Measurements from ENCODE around the gene NAA38.

Gene NAA38

GRCh38 chr17:7846063-7846735, 11.2 kb downstream of the NAA38 start:
- H3K4me3 ChIP-seq (ENCODE audit: low read depth, low read length, poor library complexity, severe bottlenecking) = no peak overlapping the region
- H4K20me1 ChIP-seq (ENCODE audit: insufficient read depth, low read length) = no peaks in the 10 kb centered on the region
- no peaks in the 10 kb centered on the region for H3K9me3 ChIP-seq (ENCODE audit: low read length)
- no peaks in the 10 kb centered on the region for H3K79me2 ChIP-seq (ENCODE audit: insufficient read depth, low read length)
- no peaks in the 10 kb centered on the region for H3K9me2 ChIP-seq (ENCODE audit: low read depth, low read length)
- peaks cover 51% of the 10 kb centered on the region for H3K36me3 ChIP-seq (ENCODE audit: insufficient read depth, low read length)
- H3K4me1 ChIP-seq (ENCODE audit: insufficient read depth, low read length, severe bottlenecking) = peaks cover 36% of the 10 kb centered on the region
- H3K27ac ChIP-seq (ENCODE audit: low read depth, low read length, poor library complexity, severe bottlenecking) = no peak overlapping the region
- no peak overlapping the region for H2AFZ ChIP-seq (ENCODE audit: low read length)
- no peak overlapping the region for H3K9ac ChIP-seq (ENCODE audit: low read length)
- TF ChIP-seq CTCF (IDR thresholded peaks at IDR 0.05; ENCODE audit: low read length) (no peak), EZH2 (IDR thresholded peaks at IDR 0.05; ENCODE audit: borderline replicate concordance, low read length) (no peak)
- no peak overlapping the region for H3K4me2 ChIP-seq (ENCODE audit: low read length)
- peaks cover 6% of the 10 kb centered on the region for H3F3A ChIP-seq (ENCODE audit: insufficient read depth, low read length)
- no peaks in the 10 kb centered on the region for H3K27me3 ChIP-seq (ENCODE audit: insufficient read depth, low read length)

GRCh38 chr17:7845359-7846062, 11.8 kb downstream of the NAA38 start:
- H2AFZ ChIP-seq (ENCODE audit: low read length) = no peak overlapping the region

More at GRCh38 chr17:7845359-7846062, 11.8 kb downstream of the NAA38 start:
- no peaks in the 10 kb centered on the region for H3K9me2 ChIP-seq (ENCODE audit: low read depth, low read length)
- H3K27me3 ChIP-seq (ENCODE audit: insufficient read depth, low read length) = no peaks in the 10 kb centered on the region
- H4K20me1 ChIP-seq (ENCODE audit: insufficient read depth, low read length) = no peaks in the 10 kb centered on the region
- H3K4me2 ChIP-seq (ENCODE audit: low read length) = peak overlapping the region; percentile 95
- H3K9me3 ChIP-seq (ENCODE audit: low read length) = no peaks in the 10 kb centered on the region
- H3F3A ChIP-seq (ENCODE audit: insufficient read depth, low read length) = peaks cover 10% of the 10 kb centered on the region
- TF ChIP-seq EZH2 (IDR thresholded peaks at IDR 0.05; ENCODE audit: borderline replicate concordance, low read length) (no peak), CTCF (IDR thresholded peaks at IDR 0.05; ENCODE audit: low read length) (no peak)
- H3K9ac ChIP-seq (ENCODE audit: low read length) = peak overlapping the region; percentile 97
- peaks cover 44% of the 10 kb centered on the region for H3K36me3 ChIP-seq (ENCODE audit: insufficient read depth, low read length)
- H3K4me1 ChIP-seq (ENCODE audit: insufficient read depth, low read length, severe bottlenecking) = peaks cover 36% of the 10 kb centered on the region
- peak overlapping the region; percentile 88 for H3K4me3 ChIP-seq (ENCODE audit: low read depth, low read length, poor library complexity, severe bottlenecking)
- peak overlapping the region; percentile 97 for H3K27ac ChIP-seq (ENCODE audit: low read depth, low read length, poor library complexity, severe bottlenecking)
- H3K79me2 ChIP-seq (ENCODE audit: insufficient read depth, low read length) = no peaks in the 10 kb centered on the region

Data from OCI-LY1 (cell line).